Activated CD8-positive, alpha-beta memory T cell treated with anti-CD3 and anti-CD28 coated beads for 24 hours (primary cell): Measurements from ENCODE around the gene CENPE.

ENCODE experiments used
- DNase-seq: peaks from one replicate; pipeline ENCODE4 v3.0.0-alpha.2; 2020

The CENPE gene

DNA sequence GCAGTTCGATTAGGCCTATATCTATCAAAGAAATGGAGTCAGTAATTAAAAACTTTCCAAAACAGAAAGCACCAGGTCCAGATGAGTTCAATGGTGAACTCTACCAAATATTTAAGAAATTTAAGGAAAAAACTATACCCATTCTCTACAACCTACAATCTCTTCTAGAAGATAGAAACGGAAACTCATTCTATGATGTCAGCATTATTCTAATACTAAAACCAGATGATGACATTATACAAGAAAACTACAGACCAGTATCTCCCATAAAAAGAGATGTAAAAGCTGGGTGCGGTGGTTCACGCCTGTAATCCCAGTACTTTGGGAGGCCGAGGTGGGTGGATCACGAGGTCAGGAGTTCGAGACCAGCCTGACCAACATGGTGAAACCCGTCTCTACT is 69.0 kb downstream of the CENPE start:
- DNase-seq = no peak

DNA sequence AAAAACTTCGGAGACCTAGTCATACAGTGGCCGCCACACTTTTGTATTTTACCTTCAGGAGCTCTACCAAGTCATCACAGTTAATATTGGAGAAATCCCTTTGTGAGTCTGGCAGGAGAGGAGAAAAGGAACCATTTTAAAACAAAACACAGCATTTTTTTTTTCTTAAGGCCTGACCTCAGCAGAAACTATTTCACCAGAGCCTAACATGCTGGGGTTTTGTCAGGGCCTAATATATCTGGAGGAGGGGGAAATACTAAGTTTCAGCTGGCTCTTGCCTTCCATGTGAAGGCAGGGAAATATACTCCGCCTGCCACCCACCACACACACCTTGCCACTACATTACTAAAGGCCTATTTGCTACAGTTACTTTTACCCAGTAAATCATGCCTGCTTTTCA is 72.0 kb downstream of the CENPE start:
- no peak for DNase-seq

DNA sequence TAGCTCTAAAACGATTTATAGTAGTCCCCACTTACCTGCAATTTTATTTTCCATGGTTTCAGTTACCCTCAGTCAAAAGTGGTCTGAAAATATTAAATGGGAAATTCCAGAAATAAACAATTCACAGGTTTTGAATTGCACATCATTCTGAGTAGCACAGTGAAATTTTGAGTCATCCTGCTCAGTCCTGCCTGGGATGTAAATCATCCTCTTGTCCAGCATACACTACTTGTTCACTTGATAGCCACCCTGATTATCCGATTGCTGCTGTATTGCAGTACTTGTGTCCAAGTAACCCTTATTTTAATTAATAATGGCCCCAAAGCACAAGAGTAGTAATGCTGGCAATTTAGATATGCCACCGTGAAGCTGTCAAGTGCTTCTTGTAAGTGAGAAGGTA is 75.0 kb downstream of the CENPE start:
- no peak for DNase-seq

DNA sequence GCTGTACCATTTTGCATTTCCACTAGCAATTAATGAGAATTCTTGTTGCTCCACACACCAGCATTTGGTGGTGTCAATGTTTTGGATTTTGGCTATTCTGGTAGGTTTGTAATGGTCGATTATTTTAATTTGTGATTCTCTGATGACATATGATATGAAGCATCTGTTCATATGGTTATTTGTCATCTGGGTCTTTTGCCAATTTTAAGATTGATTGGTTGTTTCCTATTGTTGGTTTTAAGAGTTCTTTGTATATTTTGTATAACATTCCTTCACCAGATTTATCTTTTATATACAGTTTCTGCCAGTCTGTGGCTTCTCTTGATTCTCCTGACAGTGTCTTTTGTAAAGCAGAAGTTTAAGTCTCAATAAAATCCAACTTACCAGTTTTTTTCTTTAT is 80.0 kb downstream of the CENPE start:
- DNase-seq = no peak

DNA sequence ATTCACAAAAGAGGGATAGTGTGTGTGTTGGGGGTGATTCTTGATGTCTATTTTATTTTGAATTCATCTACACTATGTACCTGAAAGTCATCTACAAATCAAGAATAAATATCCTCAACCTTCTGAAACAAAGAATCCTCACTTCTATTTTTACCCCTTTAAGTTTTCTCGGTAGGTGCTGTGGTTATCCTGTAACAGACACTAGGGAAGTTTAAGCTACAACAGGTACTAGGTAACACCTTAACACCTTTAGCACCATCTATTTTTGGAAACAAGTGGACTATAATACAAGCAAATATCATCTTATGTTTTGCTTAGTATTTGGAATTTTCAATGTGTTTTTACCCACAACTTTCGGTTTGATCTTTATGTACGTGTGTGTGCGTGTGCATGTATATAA is 86.5 kb downstream of the CENPE start:
- no peak for DNase-seq

DNA sequence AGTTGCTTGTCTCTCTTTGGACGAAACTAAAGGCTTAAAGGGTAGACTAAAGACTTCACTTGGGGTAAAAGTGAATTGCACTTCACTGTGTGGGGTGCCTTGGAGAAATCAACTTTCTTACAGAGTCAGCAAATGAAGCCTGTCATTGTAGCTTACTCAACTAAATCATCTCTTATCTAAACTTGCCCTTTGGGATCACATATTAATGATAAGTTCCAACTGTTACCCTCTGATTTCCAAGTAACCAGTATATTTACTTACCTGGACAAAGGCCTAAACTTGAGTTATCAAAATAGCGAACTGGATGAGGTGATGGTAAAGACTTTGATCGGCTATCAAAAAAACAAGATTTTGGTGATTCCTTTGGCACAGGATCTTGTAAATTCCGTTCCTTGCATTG is 89.6 kb downstream of the CENPE start:
- no peak for DNase-seq

DNA sequence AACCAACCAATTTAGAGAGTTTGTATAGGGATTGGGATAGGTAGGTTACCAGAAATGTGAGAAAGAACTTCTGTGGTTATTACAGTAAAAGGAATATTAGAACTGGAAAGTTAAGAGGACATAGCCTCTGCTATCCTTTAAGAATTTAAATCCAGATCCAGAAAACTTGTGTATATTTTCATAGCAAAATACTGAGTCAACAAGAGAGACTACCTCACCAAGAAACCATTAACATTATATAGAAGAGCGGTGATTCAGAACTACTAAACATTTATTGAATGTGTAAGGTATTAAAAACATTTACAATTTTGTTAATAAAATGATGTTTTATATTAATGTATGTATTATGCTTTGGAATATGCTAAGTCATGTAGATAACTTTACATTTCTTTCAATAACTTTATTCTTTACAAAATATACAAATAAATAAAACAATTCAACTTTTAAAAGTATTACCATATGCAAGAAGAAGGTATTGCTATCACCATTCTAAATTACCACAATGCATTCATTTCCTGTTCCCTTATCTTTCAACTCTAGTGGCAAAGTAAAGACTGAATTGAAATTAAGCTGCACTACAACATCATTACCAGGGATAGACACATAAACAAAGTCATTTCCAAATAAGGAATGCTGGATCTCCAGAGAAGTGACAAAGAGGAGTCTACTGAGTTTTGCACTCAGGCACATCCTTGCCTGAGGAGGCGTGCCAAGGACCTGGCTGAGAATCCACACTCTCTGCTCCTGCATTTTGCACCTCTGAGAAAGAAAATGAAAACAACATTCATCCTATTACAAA is 92.4 kb downstream of the CENPE start:
- no peak for DNase-seq

DNA sequence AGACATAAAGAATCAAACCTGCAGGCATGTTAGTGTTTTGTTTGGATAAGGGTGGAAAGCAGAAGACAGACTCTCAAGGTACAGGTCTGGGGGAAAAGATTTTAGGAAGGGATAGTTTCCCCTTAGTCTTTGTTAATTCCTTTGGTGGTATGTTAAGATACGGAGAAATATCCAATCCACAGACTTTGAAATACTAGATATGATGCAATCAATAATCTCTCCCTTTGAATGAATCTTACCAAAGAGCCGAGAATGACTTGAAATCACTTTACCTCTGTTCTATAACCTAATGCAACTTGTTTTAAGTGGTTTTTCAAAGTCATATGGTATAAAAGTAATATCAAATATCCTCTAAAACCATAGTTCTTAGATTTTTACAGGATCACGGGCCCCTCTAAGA is 93.3 kb downstream of the CENPE start:
- DNase-seq = no peak

DNA sequence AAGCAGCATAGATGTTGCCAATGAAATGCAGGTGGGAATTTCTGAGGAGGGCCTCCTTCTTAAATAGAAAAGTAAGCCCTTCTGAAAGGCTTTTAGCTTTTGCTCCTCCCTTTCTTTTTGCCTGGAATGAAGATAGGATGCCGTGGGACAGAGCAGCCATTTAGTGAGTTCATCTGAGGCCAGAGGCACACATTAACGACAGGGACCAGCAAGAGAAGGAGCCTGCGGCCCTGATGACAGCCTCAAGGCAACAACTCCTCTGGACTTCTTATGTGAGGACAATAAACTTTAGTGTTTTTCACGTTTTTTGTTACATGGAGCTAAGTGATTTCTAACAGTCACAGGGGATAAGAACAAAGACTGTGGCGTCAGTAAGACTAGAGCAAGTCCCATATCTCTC is 97.5 kb downstream of the CENPE start:
- no peak for DNase-seq

DNA sequence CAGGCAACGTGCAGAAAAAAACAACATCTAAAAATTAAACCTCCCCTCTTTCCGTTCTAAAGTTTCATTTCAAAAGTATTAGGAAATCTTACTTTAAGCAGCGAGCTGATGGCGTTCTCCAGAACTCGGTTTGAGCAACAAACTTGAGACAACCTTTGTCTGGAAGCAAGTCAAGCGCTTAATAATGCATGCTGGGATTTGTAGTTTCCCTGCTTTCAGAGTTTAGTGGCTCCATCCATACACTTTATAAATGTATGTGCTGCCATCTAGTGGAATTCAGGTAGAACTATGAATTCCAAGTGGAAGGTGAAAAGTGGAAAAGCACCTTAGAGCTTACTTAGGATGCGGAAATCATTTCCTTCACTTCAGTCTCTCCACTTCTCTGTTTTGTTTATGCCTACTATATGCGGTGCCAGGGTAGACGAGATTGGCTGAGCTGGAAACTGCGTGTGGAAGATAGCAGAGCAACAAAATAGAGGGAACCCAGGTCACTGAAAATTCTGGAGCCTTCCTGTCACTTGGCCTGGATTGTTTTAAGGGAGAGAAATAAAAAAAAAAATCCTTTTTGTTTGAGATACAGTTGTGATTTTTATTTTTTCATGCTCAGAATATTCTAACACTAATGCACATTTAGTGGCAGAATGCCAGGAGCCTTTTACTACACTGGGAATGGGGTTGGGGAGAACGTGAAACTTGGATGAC is 98.3 kb downstream of the CENPE start, which contains the start of gene BDH2:
Gene BDH2, minus strand, starts transcription at position 144 of the 702 bp plus-strand sequence. CDS start 3,580 bp downstream, outside the sequence.
- no peak for DNase-seq

DNA sequence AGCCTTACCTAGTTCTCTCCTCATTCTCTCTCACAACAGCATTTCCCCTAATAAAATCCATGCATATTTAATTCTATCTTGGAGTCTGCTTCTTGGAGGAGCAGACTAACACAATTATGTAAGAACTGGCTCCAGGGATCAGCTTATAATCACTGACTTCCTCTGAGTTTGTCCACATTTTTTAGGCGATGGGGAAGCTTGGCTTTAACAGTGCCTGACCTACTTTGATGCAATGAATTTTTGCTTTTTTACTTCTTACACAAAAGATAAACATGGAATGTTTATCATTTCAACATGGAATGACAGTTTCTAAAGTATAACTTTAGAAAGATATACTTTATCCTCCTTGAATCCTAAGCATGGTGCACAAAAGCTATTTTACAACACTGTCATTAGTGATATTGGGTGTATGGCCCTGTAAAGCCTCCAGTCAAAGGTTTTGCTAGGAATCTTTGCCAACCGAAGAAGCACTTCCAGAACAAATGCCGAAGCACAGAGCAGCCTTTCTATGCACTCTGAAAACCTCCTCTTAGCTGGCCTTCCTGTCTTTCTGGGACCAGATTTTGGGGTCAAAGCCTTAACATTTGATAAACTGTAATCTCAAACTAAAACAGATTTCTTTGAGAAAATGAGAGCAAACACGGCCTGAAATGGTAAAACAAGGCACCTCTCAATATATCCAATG is 99.2 kb downstream of the CENPE start:
- DNase-seq = no peak

DNA sequence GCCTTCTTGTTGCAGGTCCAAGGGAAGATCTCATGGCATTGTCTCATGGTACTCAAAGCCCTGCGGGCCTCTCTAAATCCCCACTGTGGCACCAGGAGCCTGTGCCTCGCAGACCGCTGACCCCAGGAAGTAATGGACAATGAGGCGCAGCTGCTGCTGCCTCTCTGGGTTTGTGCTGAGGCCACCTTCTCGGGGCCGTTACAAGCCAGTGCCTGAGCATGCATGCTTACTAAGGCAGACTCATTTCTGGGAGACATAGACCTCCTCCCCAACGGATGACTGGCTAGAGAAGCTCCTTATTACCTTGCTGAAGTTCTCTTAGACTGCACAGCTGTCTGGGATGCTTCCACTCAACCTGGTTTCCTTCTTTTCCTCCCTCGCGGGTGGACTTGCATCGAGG is 99.8 kb downstream of the CENPE start:
- DNase-seq = no peak

DNA sequence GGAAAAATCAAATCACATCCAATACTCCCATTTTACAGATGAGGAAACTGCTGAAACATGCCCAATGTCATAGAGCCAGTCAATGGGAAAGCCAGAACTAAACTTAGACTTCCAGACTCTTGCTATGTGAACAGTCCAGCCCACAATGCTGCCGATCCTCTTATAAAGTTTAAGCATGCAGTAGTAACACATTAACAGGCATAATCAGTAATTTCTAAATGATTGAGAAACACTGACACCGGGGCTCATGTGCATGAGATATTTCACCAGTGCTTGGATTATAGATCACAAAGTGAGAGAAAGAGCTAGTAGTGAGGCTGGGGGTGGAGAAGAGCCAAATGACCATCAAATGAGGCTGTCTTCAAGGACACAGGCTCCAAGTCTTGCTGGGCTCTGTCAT is 101.0 kb downstream of the CENPE start:
- DNase-seq = no peak

DNA sequence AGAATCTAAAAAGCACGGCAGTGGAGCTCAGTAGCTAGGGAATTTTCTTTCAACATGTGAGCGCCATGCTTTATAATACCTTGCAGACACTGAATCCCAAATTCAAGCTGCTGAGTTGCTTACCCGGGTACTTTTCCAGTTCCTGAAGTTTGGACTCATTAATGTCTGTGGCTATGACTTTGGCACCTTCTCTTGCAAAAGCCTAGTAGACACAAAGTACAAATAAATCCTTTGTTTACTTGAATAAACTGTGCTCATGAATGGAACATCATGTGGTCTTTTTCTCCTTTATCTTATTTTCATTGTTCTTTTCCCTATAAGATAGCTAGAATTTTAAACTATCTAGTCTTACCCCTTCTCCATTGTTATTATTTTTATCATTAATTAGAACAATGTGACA is 103.1 kb downstream of the CENPE start:
- no peak for DNase-seq

DNA sequence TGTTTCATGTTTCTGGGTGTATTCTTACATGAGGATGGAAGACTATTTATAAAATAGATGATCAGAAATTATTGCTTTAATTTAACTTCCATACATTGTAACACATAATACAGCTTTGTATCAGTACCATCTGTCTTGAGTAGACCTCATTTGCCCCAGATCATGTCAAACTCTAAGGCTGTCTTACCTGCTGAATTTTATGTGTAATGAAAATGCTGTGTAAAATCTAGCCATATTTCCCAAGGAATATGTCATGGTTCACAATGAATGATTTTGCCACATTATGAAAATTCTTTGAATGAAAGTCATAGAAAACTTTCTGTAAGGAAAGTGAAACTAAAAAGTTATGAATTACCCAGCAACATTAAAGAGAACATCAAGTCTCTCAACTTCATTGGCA is 105.9 kb downstream of the CENPE start:
- DNase-seq = no peak

DNA sequence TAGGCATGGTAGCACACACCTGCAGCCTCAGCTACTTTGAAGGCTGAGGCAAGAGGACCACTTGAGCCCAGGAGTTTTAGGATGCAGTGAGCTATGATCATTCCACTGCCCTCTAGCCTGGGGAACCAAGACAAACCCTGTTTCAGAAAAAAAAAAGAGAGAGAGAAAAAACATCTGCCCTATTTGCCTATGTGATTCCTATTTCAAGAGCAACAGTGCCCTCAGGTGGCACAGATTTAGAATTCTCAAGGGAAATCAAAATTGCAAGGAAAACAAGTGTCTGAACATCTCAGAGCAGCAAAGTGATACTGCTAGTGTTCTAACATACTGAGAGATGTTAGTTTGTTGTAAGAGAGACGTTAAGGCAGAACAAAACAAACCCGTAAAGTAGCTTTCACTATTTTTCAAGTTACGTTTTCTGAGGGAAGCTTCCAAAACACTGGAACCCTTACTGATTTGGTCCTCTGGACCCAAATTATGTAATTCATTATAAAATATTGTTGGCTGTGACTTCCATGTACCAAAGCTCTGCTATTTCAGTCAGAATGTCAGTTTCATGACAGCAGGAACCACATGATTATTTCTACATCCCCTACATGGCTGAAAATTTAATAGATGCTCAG is 106.4 kb downstream of the CENPE start:
- no peak for DNase-seq

DNA sequence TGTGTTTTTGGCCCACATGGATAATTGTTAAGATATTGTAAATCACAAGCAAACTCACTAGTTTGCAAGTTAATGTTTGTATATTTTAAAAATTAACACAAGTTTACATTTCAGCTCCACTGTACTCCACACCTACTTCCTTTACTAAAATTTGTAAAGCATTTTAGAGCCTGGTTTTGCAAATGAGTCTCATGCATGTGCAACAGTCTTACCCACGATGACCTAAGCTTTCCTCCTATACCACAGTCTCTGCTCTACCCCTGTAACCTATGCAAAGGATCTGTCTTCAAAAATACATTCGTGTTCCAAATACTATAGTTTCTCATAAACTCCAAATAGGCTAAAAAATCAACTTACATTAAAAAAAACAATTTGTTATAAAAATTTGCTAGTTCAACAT is 108.7 kb downstream of the CENPE start:
- DNase-seq = no peak

DNA sequence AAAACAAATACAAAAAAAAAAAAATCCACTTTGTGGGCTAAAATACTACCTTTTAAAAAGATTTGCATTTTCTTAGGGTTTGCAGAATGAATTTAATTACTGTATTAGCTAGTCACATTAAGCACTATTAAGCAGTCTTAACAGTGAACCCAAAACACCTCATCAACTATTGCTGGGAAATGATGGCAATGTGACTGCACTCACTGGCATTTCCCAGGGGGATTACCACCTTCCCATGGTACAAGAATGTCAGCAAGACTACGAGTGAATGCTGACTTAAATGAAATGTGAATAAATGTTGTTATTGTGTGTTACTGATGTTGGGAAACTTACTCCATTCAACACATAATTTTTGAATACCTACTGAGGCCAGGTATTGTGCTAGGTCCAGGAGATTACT is 111.6 kb downstream of the CENPE start:
- DNase-seq = no peak

DNA sequence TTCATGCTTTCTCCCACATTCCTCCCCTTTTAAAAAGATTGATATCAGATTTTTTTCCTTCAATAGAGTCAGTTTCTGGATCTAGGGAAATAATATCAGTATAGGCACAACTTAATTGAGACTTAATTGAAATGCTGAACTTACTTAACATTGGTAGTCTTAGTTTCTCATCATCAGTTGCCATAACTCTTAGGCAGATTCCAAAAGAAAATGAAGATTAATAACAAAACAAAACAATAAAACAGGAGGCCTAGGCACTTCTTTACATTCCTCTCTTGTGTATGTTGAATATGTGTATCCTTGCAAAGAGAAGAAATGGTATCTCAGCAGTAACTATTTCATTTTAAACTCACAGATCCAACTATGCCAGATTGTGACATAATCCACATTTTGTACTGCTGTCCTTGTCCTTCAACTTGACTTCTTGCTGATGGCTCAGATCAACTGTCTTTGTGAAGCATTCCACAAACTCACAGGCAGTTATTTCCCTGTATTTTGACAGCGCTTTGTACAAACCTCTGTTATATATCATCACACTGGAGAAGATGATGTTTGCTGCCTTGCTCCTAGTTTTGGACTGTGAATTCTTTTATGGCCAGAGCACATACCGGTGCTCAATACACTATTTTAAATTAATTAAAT is 112.5 kb downstream of the CENPE start:
- no peak for DNase-seq

DNA sequence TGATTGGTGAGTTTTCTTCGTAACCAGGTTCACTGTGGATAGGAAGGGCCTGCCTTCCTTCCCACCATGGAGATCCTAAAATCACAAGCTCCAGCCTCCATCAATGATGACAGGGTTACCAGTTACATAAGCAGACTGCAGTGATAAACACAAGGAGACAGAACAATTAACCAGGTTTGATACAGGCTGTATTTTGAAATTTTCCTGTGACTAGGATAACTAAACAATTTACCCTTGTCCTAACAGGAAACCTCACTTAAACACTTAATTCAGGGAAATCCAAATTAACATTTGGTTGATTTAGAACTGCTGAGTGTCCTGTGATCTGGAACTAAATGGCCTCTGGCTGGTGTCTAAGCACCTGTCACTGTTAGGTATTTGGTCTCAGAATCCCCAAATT is 118.5 kb downstream of the CENPE start:
- DNase-seq = no peak

DNA sequence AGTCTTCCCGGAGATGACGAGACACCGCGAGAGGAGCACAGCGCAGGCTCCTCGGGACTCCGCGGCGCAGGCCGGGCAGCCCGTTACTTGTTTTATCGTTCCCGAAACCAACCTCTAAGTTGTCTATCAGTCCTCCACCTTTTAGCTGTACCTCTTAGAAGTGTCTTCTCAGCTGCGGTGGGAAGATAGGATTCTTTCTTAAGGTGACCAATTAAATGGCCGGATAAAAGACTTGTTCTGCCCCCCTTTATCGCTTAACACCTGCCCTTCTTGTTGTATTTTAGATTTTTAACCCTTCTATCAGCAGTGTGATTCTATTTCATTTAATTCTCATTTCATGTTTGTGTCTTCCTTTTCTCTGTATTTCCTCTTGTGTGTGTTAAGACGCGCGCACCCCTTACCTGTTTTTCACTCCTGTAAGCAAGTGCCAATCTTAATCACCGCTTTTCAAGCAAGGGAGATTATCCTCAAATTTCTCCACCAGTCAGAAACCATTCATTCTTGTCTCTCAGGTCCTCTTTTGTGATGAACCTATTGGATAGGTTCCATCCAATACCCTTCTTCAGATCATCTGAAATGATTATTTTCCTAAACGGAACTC is 121.3 kb downstream of the CENPE start, which contains the start of gene SLC9B2:
Gene SLC9B2, minus strand, starts transcription at position 15 of the 601 bp plus-strand sequence. CDS start 9,211 bp downstream, outside the sequence.
- DNase-seq = no peak
